Stimulated activated CD4-positive, alpha-beta T cell treated with anti-CD3 and anti-CD28 coated beads, TNF-alpha, amount 100 ng/mL, for 4 hours (primary cell): ENCODE data around the gene BRIP1.
"Not testable (repeated sequence)": the region's sequence is repeated elsewhere in the genome, so short reads cannot be mapped to it uniquely, and the experiment has no call there.

Source experiments
- DNase-seq, 3 experiments: peaks; one replicate each; pipeline ENCODE4 v3.0.0-alpha.2; 2020; ENCODE audit warnings: low read depth in 3 of 3

BRIP1 gene

GRCh38 chr17:61728297-61728836 lies 135.0 kb downstream of the BRIP1 start:
- no peak for DNase-seq

- DNase-seq, result not testable (repeated sequence)
Observed at GRCh38 chr17:61727798-61728197, 135.5 kb downstream of the BRIP1 start.

- DNase-seq, result no peak
Observed at GRCh38 chr17:61726977-61727376, 136.4 kb downstream of the BRIP1 start.

GRCh38 chr17:61724777-61725176 lies 138.6 kb downstream of the BRIP1 start:
- no peak for DNase-seq

DNA sequence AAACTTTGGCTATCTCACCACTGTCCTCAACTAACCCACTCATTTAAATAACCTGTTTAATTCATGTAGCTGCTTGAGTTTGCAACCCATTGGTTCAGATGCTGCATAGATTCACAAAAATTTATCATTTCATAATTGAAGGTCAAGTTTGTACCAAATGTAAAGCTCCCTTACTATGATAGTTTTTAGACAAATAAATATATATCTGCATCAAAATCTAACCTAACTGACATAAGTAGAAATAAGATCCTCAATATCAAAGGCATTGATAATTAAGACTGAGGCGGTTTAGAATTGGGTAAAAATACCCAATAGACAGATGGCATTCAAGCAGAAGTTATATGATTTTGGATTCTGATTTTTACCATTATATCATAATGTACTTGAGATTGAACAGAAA lies 139.4 kb downstream of the BRIP1 start:
- no peak for DNase-seq

DNA sequence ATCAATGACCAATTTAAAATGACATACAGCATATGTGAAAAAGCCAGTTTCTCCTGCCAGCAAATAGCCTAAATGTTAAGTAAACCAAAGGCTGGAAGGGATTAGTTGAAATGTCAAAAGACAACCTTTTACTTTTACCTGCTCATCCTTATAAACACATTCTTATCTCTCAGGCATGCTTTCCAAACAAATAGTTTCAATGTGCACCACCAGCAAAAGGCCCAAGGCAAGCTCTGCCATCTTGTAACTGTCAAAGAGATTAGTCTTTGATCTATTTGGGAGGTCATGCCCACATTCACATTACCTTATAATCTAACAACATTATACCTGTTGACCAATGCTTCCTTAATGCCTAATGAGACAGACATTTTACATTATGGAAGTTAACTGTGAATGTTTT lies 140.1 kb downstream of the BRIP1 start:
- DNase-seq, result no peak

DNA sequence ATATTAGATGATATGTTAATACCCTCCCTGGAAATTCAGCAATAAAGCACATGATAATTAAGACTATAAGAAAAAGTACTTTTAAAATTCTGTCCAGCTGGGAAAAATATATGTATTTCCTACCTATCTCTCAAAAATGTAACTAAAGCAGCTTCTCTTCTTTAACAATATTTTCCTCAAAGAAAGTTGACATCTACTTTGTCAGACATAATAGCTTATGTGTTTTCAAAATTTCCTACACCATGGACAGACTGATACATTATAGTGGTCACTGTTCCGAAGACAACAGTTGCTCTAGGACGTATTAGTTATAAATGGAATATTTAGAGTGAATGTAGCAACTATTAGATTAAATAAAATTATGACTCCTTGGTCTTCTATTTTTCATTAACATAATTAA lies 140.9 kb downstream of the BRIP1 start:
- DNase-seq, result no peak

DNA sequence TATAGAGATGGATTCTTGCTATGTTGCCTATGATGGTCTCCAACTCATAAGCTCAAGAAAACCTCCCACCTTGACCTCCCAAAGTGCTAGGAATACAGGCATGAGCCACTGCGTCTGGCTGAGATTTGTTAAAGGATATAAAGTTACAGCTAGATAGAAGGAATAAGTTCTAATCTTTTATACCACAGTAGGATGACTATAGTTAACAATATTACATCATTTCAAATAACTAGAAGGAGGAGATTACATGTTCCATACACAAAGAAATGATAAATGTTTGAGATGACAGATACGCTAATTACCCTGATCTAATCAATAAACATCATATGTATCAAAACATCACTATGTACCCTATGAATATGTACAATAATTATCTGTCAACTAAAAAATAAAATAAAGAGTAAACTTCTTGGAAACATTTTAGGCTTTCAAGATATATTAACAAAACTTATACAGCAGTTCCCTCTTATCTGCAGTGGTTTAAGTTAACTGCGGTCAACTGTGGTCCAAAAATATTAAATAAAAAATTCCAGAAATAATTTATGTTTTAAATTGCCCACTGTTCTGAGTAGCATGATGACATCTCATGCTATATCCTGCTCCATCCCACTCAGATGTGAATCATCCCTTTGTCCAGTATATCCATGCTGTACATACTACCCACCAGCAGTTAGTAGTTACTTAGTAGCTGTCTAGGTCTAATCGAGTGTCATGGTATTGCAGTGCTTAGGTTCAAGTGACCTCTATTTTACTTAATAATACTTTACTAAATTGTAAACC lies 143.1 kb downstream of the BRIP1 start:
- no peak for DNase-seq

GRCh38 chr17:61719220-61719619 lies 144.1 kb downstream of the BRIP1 start:
- DNase-seq, result not testable (repeated sequence)

- no peak for DNase-seq
Observed at GRCh38 chr17:61718022-61718421, 145.3 kb downstream of the BRIP1 start.

- DNase-seq, result no peak
Observed at GRCh38 chr17:61717352-61717751, 146.0 kb downstream of the BRIP1 start.

DNA sequence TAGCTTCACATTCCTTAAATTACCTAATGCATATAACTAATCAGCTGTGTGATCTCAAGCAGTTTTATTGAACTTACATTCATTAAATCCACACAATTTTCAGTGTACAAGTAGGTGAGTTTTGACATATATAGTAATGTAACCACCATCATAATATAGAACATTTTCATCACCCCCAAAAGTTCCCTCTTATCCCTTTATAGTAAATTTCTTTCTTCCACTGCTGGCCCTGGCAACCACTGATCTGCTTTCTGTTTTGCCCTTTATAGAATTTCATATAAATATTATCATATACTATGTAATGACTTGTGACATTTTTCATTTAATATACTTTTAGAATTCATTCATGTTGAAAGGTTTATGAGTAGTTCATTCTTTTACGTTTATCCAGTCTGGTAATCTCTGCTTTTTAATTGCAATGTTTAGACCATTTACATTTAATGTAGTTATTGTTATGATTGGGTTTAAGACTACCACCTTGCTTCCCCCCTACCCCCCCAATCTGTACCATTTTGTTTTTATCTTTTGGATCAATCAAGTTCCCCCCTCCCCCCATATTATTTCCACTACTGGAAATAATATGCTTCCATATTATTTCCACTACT lies 147.0 kb downstream of the BRIP1 start:
- no peak for DNase-seq

DNA sequence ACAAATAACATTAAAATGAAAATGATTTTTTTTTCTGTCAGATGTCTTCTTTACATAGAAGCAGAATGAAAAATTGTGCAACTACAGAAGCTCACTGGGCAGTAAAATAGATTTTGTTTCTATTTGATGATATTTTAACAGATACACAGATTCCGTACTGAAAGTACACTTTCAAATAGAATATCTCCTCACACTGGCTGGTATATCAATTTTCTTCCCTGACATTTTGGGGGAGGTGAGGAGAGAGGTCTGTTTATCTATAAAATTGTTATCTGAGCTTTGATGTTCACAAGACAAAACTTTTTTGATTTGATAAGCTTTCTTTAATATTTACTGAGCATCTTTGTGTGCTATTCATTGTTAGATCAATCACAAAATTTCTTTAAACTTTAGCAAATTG lies 148.0 kb downstream of the BRIP1 start:
- DNase-seq, result no peak

GRCh38 chr17:61714300-61714699 lies 149.0 kb downstream of the BRIP1 start:
- no peak for DNase-seq

DNA sequence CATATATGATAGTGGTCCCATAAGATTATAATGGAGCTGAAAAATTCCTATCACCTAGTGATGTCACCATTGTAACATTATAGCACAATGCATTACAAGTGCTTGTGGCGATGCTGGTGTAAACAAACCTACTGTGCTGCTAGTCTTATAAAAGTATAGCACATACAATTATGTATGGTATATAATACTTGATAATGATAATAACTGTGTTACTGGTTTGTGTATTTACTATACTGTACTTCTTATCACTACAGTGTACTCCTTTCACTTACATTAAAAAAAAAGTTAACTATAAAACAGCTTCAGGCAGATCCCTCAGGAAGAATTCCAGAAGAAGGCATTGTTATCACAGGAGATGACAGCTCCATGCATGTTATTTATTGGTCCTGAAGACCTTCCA lies 150.3 kb downstream of the BRIP1 start:
- DNase-seq, result no peak

DNA sequence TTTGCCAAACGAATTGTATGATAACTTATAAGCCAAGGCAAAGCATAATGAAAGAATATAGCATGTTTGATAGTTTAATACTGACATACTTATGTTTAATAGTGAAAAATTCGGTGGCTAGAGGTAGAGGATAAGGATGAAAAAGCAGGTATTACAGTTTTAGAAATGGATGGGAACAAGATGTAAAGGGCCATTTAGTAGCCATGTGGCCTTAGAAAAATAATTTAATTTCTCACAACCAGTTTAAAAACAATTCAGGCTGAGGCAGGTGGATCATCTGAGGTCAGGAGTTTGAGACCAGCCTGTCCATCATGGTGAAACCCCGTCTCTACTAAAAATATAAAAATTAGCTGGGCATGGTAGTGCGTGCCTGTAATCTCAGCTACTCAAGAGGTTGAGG lies 152.8 kb downstream of the BRIP1 start:
- no peak for DNase-seq

- no peak for DNase-seq
Observed at GRCh38 chr17:61709567-61709966, 153.8 kb downstream of the BRIP1 start.

DNA sequence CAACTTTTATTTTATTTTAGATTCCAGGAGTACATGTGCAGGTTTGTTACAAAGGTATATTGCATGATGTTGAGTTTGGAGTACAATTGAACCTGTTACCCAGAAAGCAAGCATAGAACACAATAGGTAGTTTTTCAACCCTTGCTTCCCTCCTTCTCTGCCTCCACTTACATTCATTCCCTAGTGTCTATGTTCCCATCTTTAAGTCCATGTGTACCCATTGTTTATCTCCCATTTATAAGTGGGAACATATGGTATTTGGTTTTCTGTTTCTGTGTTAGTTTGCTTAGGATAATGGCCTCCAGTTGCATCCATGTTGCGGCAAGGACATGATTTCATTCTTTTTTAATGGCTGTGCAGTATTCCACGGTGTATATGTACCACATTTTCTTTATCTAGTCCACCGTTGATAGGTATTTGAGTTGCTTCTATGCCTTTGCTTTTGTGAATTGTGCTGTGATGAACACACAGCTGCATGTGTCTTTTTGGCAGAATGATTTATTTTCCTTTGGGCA lies 158.3 kb downstream of the BRIP1 start:
- DNase-seq, result no peak

GRCh38 chr17:61702450-61702849 lies 160.9 kb downstream of the BRIP1 start:
- DNase-seq, result no peak

DNA sequence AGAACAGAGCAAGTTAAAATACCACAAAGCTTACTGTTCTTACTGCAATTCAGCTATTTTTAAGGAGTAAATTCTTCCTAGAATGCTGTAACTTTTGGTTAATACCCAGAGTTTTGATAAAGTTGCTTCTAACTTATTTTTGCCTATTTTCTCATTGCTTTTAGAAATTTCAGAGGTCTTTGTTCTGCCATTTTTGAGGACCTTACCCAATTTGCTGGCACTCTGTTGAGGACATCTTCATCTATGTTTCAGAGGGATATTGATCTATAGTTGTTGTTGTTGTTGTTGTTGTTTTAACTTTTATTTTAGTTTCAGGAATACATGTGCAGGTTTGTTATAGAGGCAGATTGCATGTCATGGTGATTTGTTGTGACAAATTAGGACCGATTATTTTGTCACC lies 161.3 kb downstream of the BRIP1 start:
- DNase-seq, result no peak

DNA sequence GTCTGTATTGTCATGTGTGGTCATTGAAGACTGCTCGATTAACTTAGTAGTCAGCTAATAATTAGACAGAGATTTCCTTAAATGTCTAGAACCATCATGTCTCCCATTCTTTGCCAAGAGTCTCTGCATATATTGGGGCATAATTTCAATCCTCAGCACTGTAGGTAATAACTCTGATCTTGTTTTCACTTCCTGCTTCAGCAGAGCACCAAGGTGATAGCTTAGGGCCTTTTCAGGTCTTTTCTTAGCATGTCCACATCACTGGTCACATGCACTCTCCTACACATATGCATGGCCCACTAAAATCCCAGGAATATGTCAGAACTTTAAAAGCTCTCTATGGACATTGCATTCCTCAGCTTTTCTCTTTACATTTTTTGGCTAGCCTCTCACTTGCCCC lies 162.0 kb downstream of the BRIP1 start:
- DNase-seq, result no peak

DNA sequence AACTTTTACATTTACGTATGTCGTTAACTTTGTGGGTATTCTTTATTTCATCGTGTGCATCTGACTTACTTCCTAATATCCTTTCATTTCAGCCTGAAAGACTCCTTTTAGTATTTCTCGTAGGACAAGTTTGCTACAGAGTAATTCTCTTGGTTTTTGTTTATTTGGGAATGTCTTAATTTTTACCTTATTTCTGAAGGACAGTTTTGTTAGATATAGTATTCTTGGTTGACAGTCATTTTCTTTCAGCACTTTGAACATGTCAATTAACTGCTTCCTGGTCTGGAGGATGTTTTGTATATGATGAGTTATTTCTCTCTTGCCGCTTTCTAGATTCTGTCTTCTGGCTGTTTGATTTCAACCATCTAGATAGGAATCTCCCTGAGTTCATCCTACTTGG lies 163.1 kb downstream of the BRIP1 start:
- no peak for DNase-seq

DNA sequence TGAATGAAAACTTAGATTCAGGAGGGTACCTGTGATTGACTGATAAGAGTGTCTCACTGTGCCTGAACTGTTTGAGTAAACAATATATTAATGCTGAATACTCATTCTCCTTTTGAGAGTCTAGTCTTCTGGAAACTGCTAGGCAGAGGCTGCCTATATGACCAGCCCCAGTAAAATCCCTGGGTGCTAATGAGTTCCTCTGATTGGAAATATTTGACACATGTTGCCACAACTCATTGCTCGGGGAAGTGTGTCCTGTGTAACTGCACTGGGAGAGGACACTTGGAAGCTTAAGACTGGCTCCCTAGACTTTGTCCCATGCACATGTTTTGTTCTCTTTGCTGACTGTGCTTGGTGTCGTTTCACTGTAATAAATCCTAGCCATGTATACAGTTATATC lies 163.6 kb downstream of the BRIP1 start:
- DNase-seq, result no peak
